Body of pancreas (tissue), 4 donors: ENCODE results near the gene TDRD9. TPM values are rescaled to one million over a fixed set of nuclear protein-coding genes. Genes with fewer than 3 reads are reported as not detected.
A peak's percentile ranks its signal among the peaks of the same experiment; 100 is the strongest.

Experiments used
- ATAC-seq: fragments of 150-250 bp; one replicate; pipeline ENCODE4 v1.9.1; 2016
- DNase-seq, 4 donors: peaks; one replicate each; pipeline ENCODE4 v3.0.0-alpha.2; 2019
- H3K27ac ChIP-seq, 4 donors: fragments of 200-600 bp; sonication (generic); 1 replicate in 3 of 4; 2 replicates in 1 of 4; pipeline versions ENCODE4 v1.5.1 to v1.6.1; 2016 to 2019; ENCODE audit warnings: mild to moderate bottlenecking in 1 of 4, mixed read lengths in 1 of 4, moderate library complexity in 1 of 4
- H3K27me3 ChIP-seq, 2 donors: fragments of 200-600 bp; sonication (generic); one replicate each; pipeline ENCODE4 v1.6.0; 2016; ENCODE audit warnings: mild to moderate bottlenecking in 1 of 2
- H3K36me3 ChIP-seq, 2 donors: fragments of 200-600 bp; sonication (generic); replicated peaks in 1 of 2; 2 replicates each; pipeline ENCODE4 v1.5.1; 2016; ENCODE audit warnings: low read depth in 2 of 2; ENCODE audit not compliant: insufficient read depth in 1 of 2
- H3K4me1 ChIP-seq: fragments of 200-600 bp; sonication (generic); one replicate; pipeline ENCODE4 v1.6.0; 2016
- H3K4me3 ChIP-seq, 2 donors: fragments of 200-600 bp; sonication (generic); 1 replicate in 1 of 2; 2 replicates in 1 of 2; pipeline ENCODE4 v1.5.1; 2016 to 2019
- H3K9me3 ChIP-seq, 3 donors: fragments of 200-600 bp; sonication (generic); 1 replicate in 2 of 3; 2 replicates in 1 of 3; pipeline ENCODE4 v1.5.1; 2016
- POLR2A ChIP-seq, 3 donors: fragments of 450-650 bp; IDR thresholded peaks; one replicate each; pipeline ENCODE4 v1.6.1; 2016; ENCODE audit warnings: antibody characterized with exemption in 3 of 3, mild to moderate bottlenecking in 2 of 3
- WGBS, 2 donors: methylation state at CpG; one replicate each; pipeline ENCODE4 v1.1.5; 2017; 5-methylcytosine and 5-hydroxymethylcytosine counted together
- intact Hi-C: fragments of 100-400 bp; cut with DNase I; formaldehyde crosslinking; loops from one replicate; pipeline ENCODE4 v1.15.1; 2023
- total RNA-seq, 2 donors: library from RNA; depleted of rRNA; stranded (reverse); fragments of >200 nt; gene quantifications; one replicate each; pipeline ENCODE4 v1.1.0, GENCODE V29; 2016
- TF ChIP-seq, protein P1 (sequence below), 7 experiments: fragments of 450-650 bp in 4 of 7; fragments of 200-600 bp in 3 of 7; sonication (generic) in 3 of 7; IDR thresholded peaks; one replicate each; pipeline ENCODE4 v1.5.1; 2016 to 2019; ENCODE audit warnings: antibody characterized with exemption in 7 of 7

Gene TDRD9
- total RNA-seq, 2 donors from 2014 or later = 2.0 to 4.7 TPM

DNA sequence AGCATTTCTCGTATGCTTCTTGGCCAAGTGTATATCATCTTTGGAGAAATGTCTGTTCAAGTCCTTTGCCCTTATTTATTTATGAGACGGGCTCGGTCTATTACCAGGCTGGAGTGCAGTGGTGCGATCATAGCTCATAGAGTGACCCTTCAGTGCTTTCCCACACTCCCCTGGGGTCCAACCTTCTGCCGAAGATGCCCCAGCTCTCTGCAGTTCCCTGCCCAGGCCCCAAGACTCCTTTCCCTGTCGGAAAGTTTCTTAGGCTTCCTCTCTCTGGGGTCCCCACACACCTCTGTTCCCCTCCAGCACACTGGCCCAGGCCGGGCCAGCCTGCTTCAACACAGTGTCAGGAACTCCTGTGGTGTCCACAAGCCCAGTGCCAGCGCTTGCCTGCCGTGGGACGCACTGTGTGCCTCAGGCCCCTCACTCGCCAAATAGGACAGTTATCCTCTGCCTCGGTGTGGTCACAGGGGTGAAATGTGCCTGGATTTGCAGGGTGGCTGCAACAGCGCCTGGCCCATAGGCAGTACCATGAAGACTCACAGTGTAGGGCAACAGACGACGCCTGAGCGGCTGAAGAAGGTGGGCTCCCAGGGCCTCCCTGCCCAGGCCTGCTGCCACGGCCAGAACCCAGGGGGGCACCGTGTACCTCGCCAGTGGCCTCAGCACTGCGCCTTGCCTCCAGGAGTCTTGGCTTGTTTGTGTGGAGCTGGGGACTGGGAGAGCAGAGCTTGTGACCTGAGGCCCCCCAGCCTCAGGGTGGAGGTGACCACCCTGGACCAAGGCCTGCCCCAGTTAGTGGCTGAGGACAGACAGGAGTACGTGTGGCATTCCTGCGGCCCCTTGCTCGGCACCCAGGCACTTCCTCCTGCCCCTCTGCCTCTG is 152.4 kb downstream of the TDRD9 start:
- Histone ChIP-seq H3K4me1 (peaks cover 9% of the 10 kb centered on the region), H3K27me3 (no peaks in the 10 kb centered on the region), H3K9me3 (no peaks in the 10 kb centered on the region), H3K27ac (no peak overlapping the region), H3K4me3 (no peak overlapping the region), H3K36me3 (no peaks in the 10 kb centered on the region)
- no peak for ATAC-seq
- 90 to 95% methylated on average over 11 to 23 of the region's 23 CpGs for WGBS, 2 donors
- no peak for TF ChIP-seq POLR2A (IDR thresholded peaks at IDR 0.05)
- TF ChIP-seq, protein P1, sequence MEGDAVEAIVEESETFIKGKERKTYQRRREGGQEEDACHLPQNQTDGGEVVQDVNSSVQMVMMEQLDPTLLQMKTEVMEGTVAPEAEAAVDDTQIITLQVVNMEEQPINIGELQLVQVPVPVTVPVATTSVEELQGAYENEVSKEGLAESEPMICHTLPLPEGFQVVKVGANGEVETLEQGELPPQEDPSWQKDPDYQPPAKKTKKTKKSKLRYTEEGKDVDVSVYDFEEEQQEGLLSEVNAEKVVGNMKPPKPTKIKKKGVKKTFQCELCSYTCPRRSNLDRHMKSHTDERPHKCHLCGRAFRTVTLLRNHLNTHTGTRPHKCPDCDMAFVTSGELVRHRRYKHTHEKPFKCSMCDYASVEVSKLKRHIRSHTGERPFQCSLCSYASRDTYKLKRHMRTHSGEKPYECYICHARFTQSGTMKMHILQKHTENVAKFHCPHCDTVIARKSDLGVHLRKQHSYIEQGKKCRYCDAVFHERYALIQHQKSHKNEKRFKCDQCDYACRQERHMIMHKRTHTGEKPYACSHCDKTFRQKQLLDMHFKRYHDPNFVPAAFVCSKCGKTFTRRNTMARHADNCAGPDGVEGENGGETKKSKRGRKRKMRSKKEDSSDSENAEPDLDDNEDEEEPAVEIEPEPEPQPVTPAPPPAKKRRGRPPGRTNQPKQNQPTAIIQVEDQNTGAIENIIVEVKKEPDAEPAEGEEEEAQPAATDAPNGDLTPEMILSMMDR (IDR thresholded peaks at IDR 0.05) = no peak
- intact Hi-C loops = loop anchor here (5.0 kb wide), 1 partner anchor 492 kb away; no protein-coding TSS in a partner anchor
- no peak for DNase-seq

DNA sequence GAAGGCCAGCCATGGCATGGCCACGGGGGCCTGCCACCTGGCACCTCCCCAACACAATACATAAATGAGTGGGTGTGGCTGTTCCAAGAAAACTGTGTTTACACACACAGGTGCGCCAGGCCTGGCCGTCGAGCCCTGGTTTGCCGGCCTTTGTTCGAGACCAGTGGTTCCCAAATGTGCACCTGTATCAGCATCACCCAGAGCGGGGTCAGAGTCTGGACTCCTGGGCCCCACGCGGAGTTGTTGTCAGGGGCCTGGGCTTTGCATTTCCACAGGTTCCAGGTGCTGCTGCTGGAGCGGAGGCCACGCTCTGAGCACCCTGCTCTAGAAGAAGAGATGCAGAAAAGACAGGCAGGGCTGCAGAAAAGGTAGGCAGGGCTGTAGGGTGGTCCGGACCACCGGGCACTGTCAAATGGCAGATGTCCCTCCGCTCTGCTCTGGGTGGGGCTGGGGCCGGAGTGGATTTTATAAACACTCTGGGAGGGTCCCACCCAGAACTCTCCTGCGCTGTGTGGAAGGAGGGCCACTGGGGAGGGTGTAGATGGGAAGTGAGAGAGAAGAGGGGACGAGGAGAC is 153.1 kb downstream of the TDRD9 start:
- peaks cover 9% of the 10 kb centered on the region for H3K4me1 ChIP-seq
- WGBS, 2 donors = 67 to 90% methylated on average over 8 to 17 of the region's 17 CpGs
- H3K27ac ChIP-seq = no peak overlapping the region

DNA sequence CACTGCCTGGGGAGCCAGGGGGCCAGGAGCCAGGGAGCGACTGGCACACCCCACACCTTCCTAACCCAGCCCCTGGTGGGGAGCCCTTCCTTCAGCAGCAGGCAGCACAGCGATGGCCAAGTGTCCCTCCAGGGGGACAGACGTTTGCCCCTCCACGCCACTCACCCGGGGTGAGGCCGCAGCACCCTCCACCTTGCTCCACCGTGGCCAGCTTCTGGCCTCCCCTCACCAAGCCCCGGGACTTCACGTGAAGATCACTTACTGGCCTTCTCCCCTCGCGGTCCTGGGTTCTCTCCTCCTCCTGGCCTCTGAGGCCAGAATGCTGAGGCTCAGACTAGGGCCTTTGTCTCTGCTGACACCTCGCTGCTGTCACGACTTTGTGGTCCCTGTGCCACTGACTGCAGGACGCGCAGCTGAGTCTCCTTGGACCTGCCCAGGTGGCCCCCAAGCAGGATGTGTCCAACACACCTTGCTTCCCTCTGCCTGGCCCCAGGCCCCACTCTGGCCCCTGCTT is 153.8 kb downstream of the TDRD9 start:
- Histone ChIP-seq H3K27ac (no peak overlapping the region), H3K4me3 (no peak overlapping the region), H3K9me3 (no peaks in the 10 kb centered on the region), H3K27me3 (no peaks in the 10 kb centered on the region), H3K4me1 (peaks cover 9% of the 10 kb centered on the region), H3K36me3 (no peaks in the 10 kb centered on the region)
- TF ChIP-seq POLR2A (IDR thresholded peaks at IDR 0.05) = no peak
- TF ChIP-seq, protein P1 (IDR thresholded peaks at IDR 0.05) = no peak
- intact Hi-C loops = loop anchor here (5.0 kb wide), 1 partner anchor 490 kb away; no protein-coding TSS in a partner anchor
- DNase-seq = no peak
- WGBS, 2 donors = 89 to 92% methylated on average over 10 to 15 of the region's 15 CpGs
- ATAC-seq = no peak

More for the DNA sequence above, 153.1 kb downstream of the TDRD9 start:
- H3K36me3 ChIP-seq = no peaks in the 10 kb centered on the region
- no peaks in the 10 kb centered on the region for H3K9me3 ChIP-seq
- DNase-seq = peak in 3 of 4 donors; percentile 10 to 11 (median 11)
- no peak overlapping the region for H3K4me3 ChIP-seq
- H3K27me3 ChIP-seq = no peaks in the 10 kb centered on the region
- ATAC-seq = no peak
- intact Hi-C loops = loop anchor here (5.0 kb wide), 1 partner anchor 491 kb away; no protein-coding TSS in a partner anchor
- no peak for TF ChIP-seq POLR2A (IDR thresholded peaks at IDR 0.05)
- TF ChIP-seq, protein P1 (IDR thresholded peaks at IDR 0.05) = no peak

DNA sequence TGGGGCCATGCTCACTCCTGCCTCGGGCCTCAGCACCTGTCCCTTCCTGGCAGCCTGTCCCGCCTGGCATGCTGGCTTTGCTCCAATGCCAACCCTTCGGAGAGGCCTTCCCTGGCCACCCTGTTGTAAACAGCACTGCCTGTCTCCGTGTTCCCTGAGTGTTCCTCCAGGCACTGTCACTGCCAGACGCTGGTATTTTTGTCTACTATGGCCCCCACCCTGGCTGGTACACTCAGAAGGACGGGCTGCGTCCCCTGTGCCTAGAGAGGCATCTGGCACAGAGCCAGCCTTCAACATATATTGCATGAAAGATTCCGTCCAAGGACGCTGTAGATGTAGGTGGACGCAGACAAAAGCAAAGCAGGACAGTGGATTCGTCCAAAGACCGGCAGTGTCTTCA is 154.6 kb downstream of the TDRD9 start:
- H3K27me3 ChIP-seq = no peaks in the 10 kb centered on the region
- peak; percentile 67 to 84 (median 77) for DNase-seq
- H3K4me3 ChIP-seq = no peak overlapping the region
- no peaks in the 10 kb centered on the region for H3K9me3 ChIP-seq
- TF ChIP-seq POLR2A (IDR thresholded peaks at IDR 0.05) = no peak
- TF ChIP-seq, protein P1 (IDR thresholded peaks at IDR 0.05) = no peak
- peaks cover 9% of the 10 kb centered on the region for H3K4me1 ChIP-seq
- ATAC-seq = peak; percentile 49
- no peak overlapping the region for H3K27ac ChIP-seq
- H3K36me3 ChIP-seq = no peaks in the 10 kb centered on the region
- intact Hi-C loops = loop anchor here (5.0 kb wide), 1 partner anchor 489 kb away; no protein-coding TSS in a partner anchor
- WGBS, 2 donors = 26 to 31% methylated on average over 6 to 12 of the region's 12 CpGs
